Measurements from ENCODE around the gene NUAK2.
A peak's percentile ranks its signal among the peaks of the same experiment; 100 is the strongest.

NUAK2 gene

DNA sequence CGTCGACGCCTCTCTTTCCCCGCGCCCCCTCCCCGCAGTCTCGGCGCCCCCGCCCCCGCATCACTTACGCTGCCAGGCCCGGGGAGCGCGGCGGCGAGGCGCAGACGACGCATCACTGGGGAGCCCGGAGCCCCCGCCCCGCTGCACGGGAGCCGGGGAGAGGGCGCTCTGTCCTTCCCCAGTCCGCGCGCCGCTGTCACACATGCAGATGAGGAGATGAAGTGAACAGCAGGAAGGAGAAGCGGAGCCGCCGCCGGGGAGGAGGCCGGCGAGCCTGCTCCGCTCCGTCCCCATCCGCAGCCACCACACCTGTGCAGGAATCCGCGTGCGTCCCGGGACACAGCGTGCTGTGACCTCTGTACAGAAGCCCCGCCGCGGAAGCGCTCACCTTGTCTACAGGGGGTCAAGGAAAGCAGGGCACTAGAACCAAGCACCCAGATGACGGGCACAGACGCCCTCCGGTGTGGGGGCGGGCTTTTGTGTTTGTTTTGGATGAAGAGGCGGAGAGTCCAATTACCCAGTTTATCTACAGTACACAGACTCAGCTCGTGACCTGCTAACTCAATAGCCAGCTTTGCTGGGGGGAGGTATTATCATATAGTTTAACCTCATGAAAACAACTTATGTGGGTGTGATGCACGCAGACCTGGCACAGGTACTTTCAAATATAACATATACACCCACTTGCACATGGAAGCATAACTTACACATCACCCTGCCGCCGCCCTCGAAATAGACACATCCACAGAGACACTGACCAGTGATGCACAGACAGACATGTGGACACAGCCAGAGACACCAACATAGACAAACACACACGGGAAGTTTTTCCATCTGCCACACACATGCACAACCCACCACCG lies 22.8 kb upstream of the NUAK2 start:
- H3K27me3 Mint-ChIP-seq (ENCODE audit: low read depth, poor library complexity), result peaks cover 66% of the 10 kb centered on the region
- peak; percentile 74 for DNase-seq
- TF ChIP-seq, protein P1, sequence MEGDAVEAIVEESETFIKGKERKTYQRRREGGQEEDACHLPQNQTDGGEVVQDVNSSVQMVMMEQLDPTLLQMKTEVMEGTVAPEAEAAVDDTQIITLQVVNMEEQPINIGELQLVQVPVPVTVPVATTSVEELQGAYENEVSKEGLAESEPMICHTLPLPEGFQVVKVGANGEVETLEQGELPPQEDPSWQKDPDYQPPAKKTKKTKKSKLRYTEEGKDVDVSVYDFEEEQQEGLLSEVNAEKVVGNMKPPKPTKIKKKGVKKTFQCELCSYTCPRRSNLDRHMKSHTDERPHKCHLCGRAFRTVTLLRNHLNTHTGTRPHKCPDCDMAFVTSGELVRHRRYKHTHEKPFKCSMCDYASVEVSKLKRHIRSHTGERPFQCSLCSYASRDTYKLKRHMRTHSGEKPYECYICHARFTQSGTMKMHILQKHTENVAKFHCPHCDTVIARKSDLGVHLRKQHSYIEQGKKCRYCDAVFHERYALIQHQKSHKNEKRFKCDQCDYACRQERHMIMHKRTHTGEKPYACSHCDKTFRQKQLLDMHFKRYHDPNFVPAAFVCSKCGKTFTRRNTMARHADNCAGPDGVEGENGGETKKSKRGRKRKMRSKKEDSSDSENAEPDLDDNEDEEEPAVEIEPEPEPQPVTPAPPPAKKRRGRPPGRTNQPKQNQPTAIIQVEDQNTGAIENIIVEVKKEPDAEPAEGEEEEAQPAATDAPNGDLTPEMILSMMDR (IDR thresholded peaks at IDR 0.05), result no peak
- H3K4me3 Mint-ChIP-seq, result peak overlapping the region; percentile 74
- no peaks in the 10 kb centered on the region for H3K36me3 Mint-ChIP-seq (ENCODE audit: low read depth)
- no peak overlapping the region for H3K27ac Mint-ChIP-seq
- H3K9me3 Mint-ChIP-seq, result no peaks in the 10 kb centered on the region
- peaks cover 31% of the 10 kb centered on the region for H3K4me1 Mint-ChIP-seq

DNA sequence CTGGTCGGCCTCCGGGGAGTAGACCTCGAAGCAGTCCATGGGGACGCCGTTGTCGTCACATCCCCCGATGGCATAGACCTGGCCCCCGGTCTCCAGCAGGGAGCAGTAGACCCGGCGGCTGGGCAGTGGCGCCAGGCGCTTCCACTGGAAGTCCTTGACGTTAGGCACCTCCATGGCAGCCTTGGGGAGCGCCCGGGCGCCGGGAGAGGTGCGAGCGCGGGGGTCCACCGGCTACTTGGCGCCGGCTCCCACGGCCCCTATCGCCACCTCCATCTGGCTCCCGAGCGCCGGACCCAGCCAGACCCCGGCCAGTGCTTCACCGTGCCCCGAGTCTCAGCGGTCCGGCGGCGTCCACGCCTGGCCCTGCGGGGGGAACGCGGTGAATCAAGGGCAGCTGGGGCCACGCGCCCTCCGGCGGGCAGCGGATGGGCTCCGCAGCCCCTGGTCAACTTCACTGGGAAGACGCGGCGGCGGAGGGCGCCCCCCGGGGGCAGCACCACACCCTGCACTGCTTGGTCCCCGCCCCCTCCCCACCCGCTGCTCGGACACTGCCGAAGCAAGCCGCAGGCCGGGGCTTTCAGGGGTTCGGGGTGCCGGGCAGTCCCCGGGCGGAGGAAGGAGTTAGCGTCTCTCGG lies 22.0 kb upstream of the NUAK2 start:
- TF ChIP-seq, protein P1 (IDR thresholded peaks at IDR 0.05), result peak; percentile 28
- Mint-ChIP-seq H3K4me3 (peak overlapping the region; percentile 28), H3K27ac (no peak overlapping the region), H3K9me3 (no peaks in the 10 kb centered on the region), H3K27me3 (ENCODE audit: low read depth, poor library complexity) (peaks cover 67% of the 10 kb centered on the region), H3K36me3 (ENCODE audit: low read depth) (no peaks in the 10 kb centered on the region), H3K4me1 (peaks cover 23% of the 10 kb centered on the region)
- peak; percentile 62 for DNase-seq

DNA sequence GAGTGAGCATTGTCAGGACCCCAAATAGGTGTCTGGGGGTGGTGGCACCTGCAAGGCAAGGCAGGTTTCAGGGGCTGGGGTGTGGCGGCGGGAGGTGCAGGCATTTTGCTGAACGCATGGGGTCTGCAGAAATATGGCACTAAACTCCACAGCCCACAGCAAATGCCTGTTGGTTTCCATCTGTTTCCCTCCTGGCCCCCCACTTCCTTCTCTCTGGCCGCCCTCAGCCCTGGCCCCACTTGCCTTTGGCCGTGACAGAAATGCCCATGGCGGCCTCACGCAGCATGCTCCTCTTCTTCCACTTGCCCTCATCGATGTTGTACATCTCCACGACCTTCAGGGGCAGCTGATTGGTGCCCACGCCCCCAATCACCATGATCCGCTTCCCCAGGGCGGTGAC lies 21.4 kb upstream of the NUAK2 start:
- Mint-ChIP-seq H3K27ac (no peak overlapping the region), H3K27me3 (ENCODE audit: low read depth, poor library complexity) (peaks cover 67% of the 10 kb centered on the region), H3K4me3 (peak overlapping the region; percentile 66), H3K36me3 (ENCODE audit: low read depth) (no peaks in the 10 kb centered on the region), H3K4me1 (peaks cover 19% of the 10 kb centered on the region), H3K9me3 (no peaks in the 10 kb centered on the region)
- TF ChIP-seq, protein P1 (IDR thresholded peaks at IDR 0.05), result no peak
- no peak for DNase-seq

DNA sequence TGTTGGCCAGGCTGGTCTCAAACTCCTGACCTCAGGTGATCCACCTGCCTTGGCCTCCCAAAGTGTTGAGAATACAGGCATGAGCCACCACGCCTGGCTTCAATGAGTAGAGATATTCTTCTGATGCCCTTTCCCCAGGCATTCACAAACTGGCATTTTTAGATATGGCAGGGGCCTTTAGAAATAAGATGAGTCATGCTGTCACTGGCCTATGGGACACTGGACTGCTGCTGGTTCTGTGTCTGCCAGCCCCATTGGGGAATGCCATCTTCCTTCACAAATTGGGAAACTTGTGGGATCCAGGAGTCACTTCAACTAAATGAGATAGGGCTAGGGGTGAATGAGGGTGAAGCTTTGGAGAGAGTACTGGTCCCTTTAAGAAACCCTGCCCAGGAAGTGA lies 19.1 kb upstream of the NUAK2 start:
- Mint-ChIP-seq H3K4me1 (peaks cover 27% of the 10 kb centered on the region), H3K4me3 (no peak overlapping the region)

DNA sequence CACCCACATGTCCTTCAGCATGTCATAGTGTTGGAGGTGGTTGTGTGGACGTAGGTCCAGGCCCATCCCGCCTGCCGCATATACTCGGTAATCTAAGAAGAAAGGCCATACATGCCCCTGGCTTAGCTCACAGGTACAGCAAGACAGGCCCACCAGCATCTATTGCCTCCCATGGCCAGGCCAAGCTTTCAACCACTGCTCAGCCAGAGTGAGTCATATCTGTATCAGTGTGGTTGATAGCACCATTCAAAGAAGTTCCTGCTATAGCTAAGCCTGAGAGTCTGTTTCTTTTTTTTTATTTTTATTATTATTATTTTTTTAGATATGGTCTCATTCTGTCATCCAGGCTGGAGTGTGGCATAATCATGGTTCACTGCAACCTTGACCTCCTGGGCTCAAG lies 18.2 kb upstream of the NUAK2 start:
- DNase-seq, result no peak
- no peaks in the 10 kb centered on the region for H3K36me3 Mint-ChIP-seq (ENCODE audit: low read depth)
- H3K27ac Mint-ChIP-seq, result no peak overlapping the region
- no peak overlapping the region for H3K4me3 Mint-ChIP-seq
- peaks cover 43% of the 10 kb centered on the region for H3K27me3 Mint-ChIP-seq (ENCODE audit: low read depth, poor library complexity)
- peaks cover 24% of the 10 kb centered on the region for H3K4me1 Mint-ChIP-seq
- TF ChIP-seq, protein P1 (IDR thresholded peaks at IDR 0.05), result no peak
- H3K9me3 Mint-ChIP-seq, result no peaks in the 10 kb centered on the region

More for the DNA sequence above, 19.1 kb upstream of the NUAK2 start:
- Mint-ChIP-seq H3K9me3 (no peaks in the 10 kb centered on the region), H3K27ac (no peak overlapping the region), H3K36me3 (ENCODE audit: low read depth) (no peaks in the 10 kb centered on the region), H3K27me3 (ENCODE audit: low read depth, poor library complexity) (peaks cover 52% of the 10 kb centered on the region)
- DNase-seq, result no peak
- TF ChIP-seq, protein P1 (IDR thresholded peaks at IDR 0.05), result no peak

All from nephron progenitor cell (in vitro differentiated cells).